GM19193 (cell line): ENCODE measurements around the gene WDR17.

Experiments
- POLR2A ChIP-seq: IDR thresholded peaks from 4 replicates; pipeline ENCODE4 v1.6.1; 2011; ENCODE audit not compliant: insufficient read depth, insufficient read length; ENCODE audit errors: extremely low read depth

WDR17 gene

GRCh38 chr4:176053785-176054184, 11.9 kb upstream of the WDR17 start:
- TF ChIP-seq POLR2A, result no peak

- TF ChIP-seq POLR2A, result no peak
Measured at GRCh38 chr4:176054942-176055341, 10.7 kb upstream of the WDR17 start.

- TF ChIP-seq POLR2A, result no peak
Measured at GRCh38 chr4:176063718-176064117, 1.9 kb upstream of the WDR17 start.

GRCh38 chr4:176064539-176064938, 1.1 kb upstream of the WDR17 start:
- TF ChIP-seq POLR2A, result no peak

- TF ChIP-seq POLR2A, result no peak
Measured at GRCh38 chr4:176066757-176067156, 1.1 kb downstream of the WDR17 start.

- no peak for TF ChIP-seq POLR2A
Measured at GRCh38 chr4:176077561-176077960, 11.9 kb downstream of the WDR17 start.

- no peak for TF ChIP-seq POLR2A
Measured at GRCh38 chr4:176084769-176085168, 19.1 kb downstream of the WDR17 start.

GRCh38 chr4:176090115-176090514, 24.5 kb downstream of the WDR17 start:
- no peak for TF ChIP-seq POLR2A

GRCh38 chr4:176099314-176099713, 33.7 kb downstream of the WDR17 start:
- TF ChIP-seq POLR2A, result no peak

GRCh38 chr4:176102414-176103063, 36.9 kb downstream of the WDR17 start:
- TF ChIP-seq POLR2A, result no peak

GRCh38 chr4:176107695-176108094, 42.1 kb downstream of the WDR17 start:
- no peak for TF ChIP-seq POLR2A

GRCh38 chr4:176123710-176124407, 58.2 kb downstream of the WDR17 start:
- TF ChIP-seq POLR2A, result no peak

- TF ChIP-seq POLR2A, result no peak
Measured at GRCh38 chr4:176125063-176125462, 59.4 kb downstream of the WDR17 start.

GRCh38 chr4:176134670-176135069, 69.0 kb downstream of the WDR17 start:
- no peak for TF ChIP-seq POLR2A

GRCh38 chr4:176137631-176138030, 72.0 kb downstream of the WDR17 start:
- TF ChIP-seq POLR2A, result no peak

GRCh38 chr4:176139518-176139917, 73.9 kb downstream of the WDR17 start:
- TF ChIP-seq POLR2A, result no peak

GRCh38 chr4:176142253-176142652, 76.6 kb downstream of the WDR17 start:
- no peak for TF ChIP-seq POLR2A

- TF ChIP-seq POLR2A, result no peak
Measured at GRCh38 chr4:176149680-176150355, 84.2 kb downstream of the WDR17 start.
